GM10248 (cell line): Measurements from ENCODE around the gene ATOSB.

Source experiments
- CTCF ChIA-PET: fragments of 300-600 bp; sonication (Branson Sonifier 250); formaldehyde crosslinking; extraction: SDS; loops from one replicate; lab custom pipeline; 2021; ENCODE audit warnings: antibody characterized with exemption; lab: Yijun Ruan, JAX
- POLR2A ChIA-PET: fragments of 350-650 bp; sonication (Branson Sonifier 250); formaldehyde crosslinking; extraction: SDS; loops from one replicate; lab custom pipeline; 2020; ENCODE audit warnings: antibody characterized with exemption; lab: Yijun Ruan, JAX
- DNase-seq: peaks from one replicate; pipeline ENCODE4 v3.0.0; 2012; ENCODE audit errors: extremely low spot score
- CTCF ChIP-seq: IDR thresholded peaks from 2 replicates; pipeline ENCODE4 v1.5.1; 2012; ENCODE audit warnings: mild to moderate bottlenecking, low read depth; ENCODE audit errors: extremely low read depth, missing control alignments, control extremely low read depth

Gene ATOSB

DNA sequence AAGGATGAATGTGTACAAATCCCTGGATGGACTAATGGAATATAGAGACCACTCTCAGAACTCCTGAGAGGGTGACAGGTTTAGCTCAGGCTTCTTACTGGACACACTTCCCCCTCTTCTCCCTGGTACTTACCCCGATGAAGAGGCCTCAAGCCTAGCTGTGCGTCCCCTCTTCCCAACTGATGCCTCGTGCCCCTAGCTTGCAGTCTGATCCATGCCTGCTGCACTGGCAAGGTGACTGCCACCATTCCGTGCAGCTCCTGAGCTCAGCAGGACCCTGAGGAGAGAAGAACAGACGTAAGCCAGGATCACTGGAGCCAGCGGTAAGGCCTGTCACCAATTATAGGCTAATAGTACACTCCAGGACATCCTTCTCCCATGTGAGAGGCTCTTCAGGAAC, 7.2 kb downstream of the ATOSB start:
- CTCF ChIA-PET = interaction anchor here (0.9 to 1.6 kb wide), 3 partner anchors 13 to 445 kb away, joined by 3 to 9 read pairs (median 3); partner anchors contain the start of gene PIGO
- DNase-seq = no peak
- TF ChIP-seq CTCF = no peak
- POLR2A ChIA-PET = no interaction called here

- CTCF ChIA-PET = interaction anchor here (0.6 to 6.4 kb wide), 8 partner anchors 9 to 446 kb away, joined by 3 to 28 read pairs (median 3); partner anchors contain the start of genes ATOSB, FANCG and PIGO
- DNase-seq = no peak
- POLR2A ChIA-PET = no interaction called here
- no peak for TF ChIP-seq CTCF
These were observed 8.1 kb downstream of the ATOSB start for GRCh38 chr9:35107297-35108290.

GRCh38 chr9:35106343-35106730, 9.3 kb downstream of the ATOSB start:
- ChIA-PET CTCF (interaction anchor here (0.8 to 6.4 kb wide), 4 partner anchors 10 to 207 kb away, joined by 3 to 28 read pairs (median 4); partner anchors contain the start of genes ATOSB and PIGO), POLR2A (no interaction called here)
- DNase-seq = no peak
- TF ChIP-seq CTCF = no peak

- ChIA-PET CTCF (interaction anchor here (1.2 to 6.4 kb wide), 2 partner anchors 9 to 11 kb away, joined by 4 to 28 read pairs; partner anchors contain the start of genes ATOSB and PIGO), POLR2A (no interaction called here)
These were observed 9.9 kb downstream of the ATOSB start for GRCh38 chr9:35105571-35106342.

GRCh38 chr9:35105126-35105525, 10.5 kb downstream of the ATOSB start:
- CTCF ChIA-PET = interaction anchor here (0.9 to 6.4 kb wide), 4 partner anchors 10 to 206 kb away, joined by 4 to 28 read pairs (median 16); partner anchors contain the start of gene ATOSB
- DNase-seq = no peak
- POLR2A ChIA-PET = no interaction called here
- TF ChIP-seq CTCF = no peak

More at GRCh38 chr9:35105571-35106342, 9.9 kb downstream of the ATOSB start:
- TF ChIP-seq CTCF = no peak
- no peak for DNase-seq

DNA sequence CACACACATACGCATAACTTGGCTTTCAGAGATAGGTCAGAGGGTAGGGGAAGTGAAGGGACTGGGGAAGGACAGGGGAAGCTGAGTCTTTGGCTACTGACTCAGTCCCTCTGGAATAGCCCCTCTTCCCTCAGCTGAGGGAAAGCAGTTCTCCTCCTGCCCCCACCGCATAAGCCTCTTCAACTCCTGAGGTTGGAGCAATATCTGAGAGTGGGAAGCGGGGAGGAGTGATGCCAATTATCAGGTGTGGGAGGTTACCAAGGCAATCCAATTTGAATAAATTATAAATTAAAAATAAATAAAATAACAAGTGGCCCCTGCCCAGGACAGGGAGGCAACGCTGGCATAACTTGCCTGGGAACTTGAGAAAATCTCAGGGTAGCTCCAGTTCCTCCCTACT, 11.1 kb downstream of the ATOSB start:
- CTCF ChIA-PET = interaction anchor here (0.9 to 6.4 kb wide), 4 partner anchors 10 to 205 kb away, joined by 4 to 28 read pairs (median 16); partner anchors contain the start of gene ATOSB
- POLR2A ChIA-PET = no interaction called here
- no peak for TF ChIP-seq CTCF
- DNase-seq = no peak
